GM21381 (cell line): ENCODE results near the gene LRRC72.
"Not testable (repeated sequence)": the region's sequence is repeated elsewhere in the genome, so short reads cannot be mapped to it uniquely, and the experiment has no call there.

Experiments
- ATAC-seq: cut with Tn5 transposase; IDR thresholded peaks from one replicate; pipeline ENCODE4 v1.9.1; 2021; ENCODE audit warnings: mild to moderate bottlenecking, moderate library complexity; ENCODE audit not compliant: unreplicated experiment

The LRRC72 gene

GRCh38 chr7:16526742-16527540 lies at the start of gene LRRC72:
LRRC72 (plus strand) TSS chr7:16526825; CDS start chr7:16526953, 128 bp downstream.
- ATAC-seq = no peak

- ATAC-seq = no peak
Observed at GRCh38 chr7:16479161-16479560, 47.5 kb upstream of the LRRC72 start.

GRCh38 chr7:16479591-16479990 lies 47.0 kb upstream of the LRRC72 start:
- no peak for ATAC-seq

GRCh38 chr7:16484453-16485158 lies 42.0 kb upstream of the LRRC72 start:
- no peak for ATAC-seq

- no peak for ATAC-seq
Observed at GRCh38 chr7:16491148-16491547, 35.5 kb upstream of the LRRC72 start.

GRCh38 chr7:16492513-16493062 lies 34.0 kb upstream of the LRRC72 start:
- no peak for ATAC-seq

- no peak for ATAC-seq
Observed at GRCh38 chr7:16493266-16493665, 33.4 kb upstream of the LRRC72 start.

GRCh38 chr7:16494551-16494950 lies 32.1 kb upstream of the LRRC72 start:
- ATAC-seq = no peak

GRCh38 chr7:16494955-16495719 lies 31.5 kb upstream of the LRRC72 start:
- no peak for ATAC-seq

GRCh38 chr7:16498122-16498521 lies 28.5 kb upstream of the LRRC72 start:
- ATAC-seq = no peak

- ATAC-seq = no peak
Observed at GRCh38 chr7:16502303-16502702, 24.3 kb upstream of the LRRC72 start.

GRCh38 chr7:16504019-16504418 lies 22.6 kb upstream of the LRRC72 start:
- ATAC-seq = no peak

- ATAC-seq = not testable (repeated sequence)
Observed at GRCh38 chr7:16506422-16506821, 20.2 kb upstream of the LRRC72 start.

GRCh38 chr7:16509829-16510228 lies 16.8 kb upstream of the LRRC72 start:
- no peak for ATAC-seq

- ATAC-seq = no peak
Observed at GRCh38 chr7:16511314-16511713, 15.3 kb upstream of the LRRC72 start.

GRCh38 chr7:16512097-16512496 lies 14.5 kb upstream of the LRRC72 start:
- no peak for ATAC-seq

- ATAC-seq = no peak
Observed at GRCh38 chr7:16514271-16514670, 12.4 kb upstream of the LRRC72 start.

- ATAC-seq = no peak
Observed at GRCh38 chr7:16514729-16515128, 11.9 kb upstream of the LRRC72 start.

GRCh38 chr7:16515785-16516685 lies 10.6 kb upstream of the LRRC72 start:
- ATAC-seq = no peak

- not testable (repeated sequence) for ATAC-seq
Observed at GRCh38 chr7:16519985-16520384, 6.6 kb upstream of the LRRC72 start.
